GM12878 (cell line): Measurements from ENCODE around the gene RAP1GDS1. TPM values are rescaled to one million over a fixed set of nuclear protein-coding genes. Genes with fewer than 3 reads are reported as not detected.
"Not testable (repeated sequence)": the region's sequence is repeated elsewhere in the genome, so short reads cannot be mapped to it uniquely, and the experiment has no call there.

Experiments used
- ATAC-seq: fragments of 200-7000 bp; cut with Tn5 transposase; 3 replicates; pipeline ENCODE4 v1.9.1; 2020; ENCODE audit warnings: mild to moderate bottlenecking, moderate library complexity
- BruUV-seq: library from RNA; stranded (reverse); fragments of 400-500 nt; replicated peaks from 2 replicates; lab custom pipeline; 2021; lab: Mats Ljungman, UMichigan
- CTCF ChIA-PET: fragments of 300-600 bp; sonication (Branson Sonifier 250); formaldehyde crosslinking; extraction: SDS; loops from one replicate; lab custom pipeline; 2021; ENCODE audit warnings: inconsistent platforms; lab: Yijun Ruan, JAX
- POLR2A ChIA-PET: fragments of 350-600 bp; formaldehyde crosslinking; extraction: SDS; loops from one replicate; lab custom pipeline; 2021; ENCODE audit warnings: inconsistent platforms; lab: Charles Lee
- RAD21 ChIA-PET: fragments of 300-600 bp; sonication (Branson Sonifier 250); formaldehyde crosslinking; loops from one replicate; lab custom pipeline; 2023; ENCODE audit warnings: antibody characterized with exemption; ENCODE audit not compliant: unreplicated experiment; lab: Charles Lee
- SMC1A ChIA-PET: fragments of 300-600 bp; sonication (Branson Sonifier 250); formaldehyde crosslinking; loops from one replicate; lab custom pipeline; 2023; ENCODE audit not compliant: unreplicated experiment, uncharacterized antibody; lab: Charles Lee
- DNase-seq: peaks from one replicate; pipeline ENCODE4 v3.0.0-alpha.2; 2011; ENCODE audit warnings: low read depth, low spot score
- FAIRE-seq: peaks from 3 replicates; lab custom pipeline; 2011; peaks lifted over from hg19 to GRCh38; lab: Jason Lieb, UNC
- H2AFZ ChIP-seq: 2 replicates; pipeline ENCODE4 v1.6.0; 2011; ENCODE audit warnings: low read depth, low read length, control low read depth; ENCODE audit not compliant: control insufficient read depth
- H3K27ac ChIP-seq: 2 replicates; pipeline ENCODE4 v1.5.1; 2011; ENCODE audit warnings: control low read depth; ENCODE audit not compliant: control insufficient read depth, insufficient read depth
- H3K27me3 ChIP-seq, 2 experiments: replicated peaks in 1 of 2; 2 replicates each; pipeline versions ENCODE4 v1.6.0 to v1.6.1; 2011; ENCODE audit warnings: low read length in 1 of 2; ENCODE audit not compliant: control insufficient read depth in 2 of 2, insufficient read depth in 2 of 2
- H3K36me3 ChIP-seq, 2 experiments: 2 replicates each; pipeline ENCODE4 v1.5.1; 2011; ENCODE audit warnings: low read length in 1 of 2; ENCODE audit not compliant: control insufficient read depth in 2 of 2, insufficient read depth in 2 of 2
- H3K4me1 ChIP-seq: 2 replicates; pipeline ENCODE4 v1.6.1; 2011; ENCODE audit warnings: mild to moderate bottlenecking, low read length, moderate library complexity, mixed read lengths; ENCODE audit not compliant: control insufficient read depth, insufficient read depth
- H3K4me2 ChIP-seq: 2 replicates; pipeline ENCODE4 v1.6.0; 2011; ENCODE audit warnings: control low read depth; ENCODE audit not compliant: control insufficient read depth, insufficient read depth
- H3K4me3 ChIP-seq: fragments of 200-600 bp; sonication (generic); 2 replicates; pipeline ENCODE4 v1.5.1; 2016
- H3K79me2 ChIP-seq: 2 replicates; pipeline ENCODE4 v1.6.0; 2011; ENCODE audit warnings: low read length; ENCODE audit not compliant: control insufficient read depth, insufficient read depth
- H3K9ac ChIP-seq: 2 replicates; pipeline ENCODE4 v1.8.0; 2011; ENCODE audit warnings: low read length, control low read depth, mixed read lengths; ENCODE audit not compliant: control insufficient read depth, insufficient read depth
- H3K9me3 ChIP-seq: replicated peaks from 3 replicates; pipeline ENCODE4 v1.5.1; 2011; ENCODE audit warnings: mild to moderate bottlenecking, low read length; ENCODE audit not compliant: control insufficient read depth, insufficient read depth
- H4K20me1 ChIP-seq: 2 replicates; pipeline ENCODE4 v1.6.0; 2011; ENCODE audit not compliant: control insufficient read depth, insufficient read depth
- EGR1 ChIP-seq, 2 experiments: IDR thresholded peaks; 1 replicate in 1 of 2; 2 replicates in 1 of 2; pipeline ENCODE4 v1.6.1; 2011 to 2012; ENCODE audit warnings: low read depth in 2 of 2, low read length in 2 of 2, borderline replicate concordance in 1 of 2, mild to moderate bottlenecking in 1 of 2, moderate library complexity in 1 of 2
- GATAD2B ChIP-seq: fragments of 450-650 bp; conservative IDR thresholded peaks from 2 replicates; pipeline ENCODE4 v1.6.1; 2017; ENCODE audit warnings: low read depth, mild to moderate bottlenecking, moderate library complexity
- HSF1 ChIP-seq: fragments of 150-350 bp; IDR thresholded peaks from 2 replicates; pipeline ENCODE4 v1.6.1; 2014; ENCODE audit warnings: mild to moderate bottlenecking, low read depth, low read length
- JUNB ChIP-seq: IDR thresholded peaks from 2 replicates; pipeline ENCODE4 v1.6.1; 2016; ENCODE audit warnings: antibody characterized with exemption, mild to moderate bottlenecking
- KAT2A ChIP-seq: conservative IDR thresholded peaks from 2 replicates; pipeline ENCODE4 v1.6.1; 2011; ENCODE audit warnings: low read depth, low read length; ENCODE audit not compliant: control insufficient read depth
- NBN ChIP-seq: fragments of 450-650 bp; IDR thresholded peaks from 2 replicates; pipeline ENCODE4 v1.6.1; 2016
- PBX3 ChIP-seq: IDR thresholded peaks from 2 replicates; pipeline ENCODE4 v1.6.1; 2011; ENCODE audit warnings: mild to moderate bottlenecking, low read depth, low read length, moderate library complexity; ENCODE audit not compliant: insufficient replicate concordance
- PKNOX1 ChIP-seq: fragments of 450-650 bp; IDR thresholded peaks from 2 replicates; pipeline ENCODE4 v1.6.1; 2016; ENCODE audit warnings: mild to moderate bottlenecking
- RB1 ChIP-seq: fragments of 450-650 bp; formaldehyde crosslinking; IDR thresholded peaks from 2 replicates; pipeline ENCODE4 v1.6.1; 2017; ENCODE audit warnings: mild to moderate bottlenecking, borderline replicate concordance
- TBL1XR1 ChIP-seq: IDR thresholded peaks from 2 replicates; pipeline ENCODE4 v1.6.1; 2012; ENCODE audit warnings: low read depth, low read length, improper control_type of control experiment
- ZBED1 ChIP-seq: IDR thresholded peaks from 2 replicates; pipeline ENCODE4 v1.6.1; 2016; ENCODE audit warnings: borderline replicate concordance
- ZNF207 ChIP-seq: fragments of 450-650 bp; IDR thresholded peaks from 2 replicates; pipeline ENCODE4 v1.6.1; 2014; ENCODE audit warnings: antibody characterized with exemption, mild to moderate bottlenecking, borderline replicate concordance
- WGBS: methylation state at CpG from one replicate; pipeline ENCODE4 v1.1.6; 2016; ENCODE audit warnings: low lambda C conversion rate; ENCODE audit not compliant: insufficient replicate concordance, insufficient coverage; ENCODE audit errors: missing lambda C conversion rate; 5-methylcytosine and 5-hydroxymethylcytosine counted together
- in situ Hi-C: fragments of 300-500 bp; cut with MboI; formaldehyde crosslinking; loops from 9 replicates; pipeline ENCODE4 v1.14.3; 2018; ENCODE audit warnings: mixed read lengths
- intact Hi-C: fragments of 100-400 bp; cut with micrococcal nuclease; formaldehyde crosslinking; loops from one replicate; pipeline ENCODE4 v1.14.2; 2022; ENCODE audit not compliant: unreplicated experiment
- polyA plus RNA-seq, 11 experiments: library from polyadenylated mRNA; depleted of rRNA in 4 of 11; unstranded in 6 of 11; stranded (reverse) in 5 of 11; fragments of >200 nt; fragmentation: Nextera tagmentation in 4 of 11; fragmentation: Illumina TruSeq in 1 of 11; extraction: Ambion mirVana in 4 of 11; extraction: Trizol in 1 of 11; gene quantifications; 1 replicate in 1 of 11; 2 replicates in 10 of 11; pipeline versions ENCODE4 v1.2.1 to v1.2.3, GENCODE V29; 2011 to 2016; ENCODE audit warnings: inconsistent platforms in 2 of 11, missing spikeins in 2 of 11, low read depth in 1 of 11
- total RNA-seq, 4 experiments: library from RNA; depleted of rRNA in 3 of 4; stranded (reverse); fragments of >200 nt in 3 of 4; fragmentation: Illumina TruSeq in 1 of 4; extraction: Trizol in 1 of 4; gene quantifications; 2 replicates each; pipeline versions ENCODE4 v1.2.1 to v1.2.3, GENCODE V29; 2013 to 2021

Gene RAP1GDS1
- total and polyA plus RNA-seq, 10 of the 15 experiments (the other 5 are each of a cell fraction or from before 2014, with no cell fraction given) = 12.0 to 30.5 (median 20.7) TPM

- RAD21 ChIA-PET, POLR2A ChIA-PET, ATAC-seq, H3K27me3 ChIP-seq, BruUV-seq, H3K36me3 ChIP-seq, intact Hi-C loops, FAIRE-seq, SMC1A ChIA-PET, H3K4me1 ChIP-seq, H2AFZ ChIP-seq, H3K9me3 ChIP-seq, in situ Hi-C loops, H3K79me2 ChIP-seq, DNase-seq, H4K20me1 ChIP-seq, H3K4me3 ChIP-seq, H3K27ac ChIP-seq, CTCF ChIA-PET, H3K9ac ChIP-seq, H3K4me2 ChIP-seq: not testable (repeated sequence)
- WGBS = 94% methylated on average over 30 of the region's 31 CpGs
Measured at GRCh38 chr4:98329879-98330640, 68.9 kb downstream of the RAP1GDS1 start.

- BruUV-seq = no TSS peak
Measured at GRCh38 chr4:98332017-98332416, 70.8 kb downstream of the RAP1GDS1 start.

More at GRCh38 chr4:98332017-98332416, 70.8 kb downstream of the RAP1GDS1 start:
- ChIA-PET CTCF (no interaction called here), POLR2A (no interaction called here), SMC1A (interaction anchor here (0.6 to 1.2 kb wide), 3 partner anchors 18 to 666 kb away, joined by 3 read pairs; no protein-coding TSS in a partner anchor), RAD21 (no interaction called here)
- DNase-seq (no peak), FAIRE-seq (no peak), ATAC-seq (no peak)
- H3K4me1 ChIP-seq = no peaks in the 10 kb centered on the region
- in situ Hi-C loops = no loop called here
- no peak overlapping the region for H2AFZ ChIP-seq
- H3K79me2 ChIP-seq = no peaks in the 10 kb centered on the region
- H3K4me2 ChIP-seq = no peak overlapping the region
- WGBS = 0% methylated on average over 1 of the region's 1 CpG
- H3K9ac ChIP-seq = no peak overlapping the region
- H4K20me1 ChIP-seq = no peaks in the 10 kb centered on the region
- H3K36me3 ChIP-seq = no peaks in the 10 kb centered on the region
- intact Hi-C loops = no loop called here
- no peak overlapping the region for H3K27ac ChIP-seq
- no peaks in the 10 kb centered on the region for H3K27me3 ChIP-seq
- TF ChIP-seq ZBED1 (no peak), GATAD2B (no peak), JUNB (no peak), ZNF207 (no peak), TBL1XR1 (no peak), KAT2A (no peak), PKNOX1 (no peak), NBN (no peak), HSF1 (no peak), PBX3 (no peak), RB1 (no peak), EGR1 (IDR thresholded peaks at IDR 0.05; ENCODE audit: borderline replicate concordance in 1 of 2, low read depth in 2 of 2, low read length in 2 of 2) (no peak)
- H3K9me3 ChIP-seq = peaks cover 2% of the 10 kb centered on the region; the same call in 2 of the 3 replicates
- H3K4me3 ChIP-seq = no peak overlapping the region
